ENCODE measurements around the gene TRPV2.

DNA sequence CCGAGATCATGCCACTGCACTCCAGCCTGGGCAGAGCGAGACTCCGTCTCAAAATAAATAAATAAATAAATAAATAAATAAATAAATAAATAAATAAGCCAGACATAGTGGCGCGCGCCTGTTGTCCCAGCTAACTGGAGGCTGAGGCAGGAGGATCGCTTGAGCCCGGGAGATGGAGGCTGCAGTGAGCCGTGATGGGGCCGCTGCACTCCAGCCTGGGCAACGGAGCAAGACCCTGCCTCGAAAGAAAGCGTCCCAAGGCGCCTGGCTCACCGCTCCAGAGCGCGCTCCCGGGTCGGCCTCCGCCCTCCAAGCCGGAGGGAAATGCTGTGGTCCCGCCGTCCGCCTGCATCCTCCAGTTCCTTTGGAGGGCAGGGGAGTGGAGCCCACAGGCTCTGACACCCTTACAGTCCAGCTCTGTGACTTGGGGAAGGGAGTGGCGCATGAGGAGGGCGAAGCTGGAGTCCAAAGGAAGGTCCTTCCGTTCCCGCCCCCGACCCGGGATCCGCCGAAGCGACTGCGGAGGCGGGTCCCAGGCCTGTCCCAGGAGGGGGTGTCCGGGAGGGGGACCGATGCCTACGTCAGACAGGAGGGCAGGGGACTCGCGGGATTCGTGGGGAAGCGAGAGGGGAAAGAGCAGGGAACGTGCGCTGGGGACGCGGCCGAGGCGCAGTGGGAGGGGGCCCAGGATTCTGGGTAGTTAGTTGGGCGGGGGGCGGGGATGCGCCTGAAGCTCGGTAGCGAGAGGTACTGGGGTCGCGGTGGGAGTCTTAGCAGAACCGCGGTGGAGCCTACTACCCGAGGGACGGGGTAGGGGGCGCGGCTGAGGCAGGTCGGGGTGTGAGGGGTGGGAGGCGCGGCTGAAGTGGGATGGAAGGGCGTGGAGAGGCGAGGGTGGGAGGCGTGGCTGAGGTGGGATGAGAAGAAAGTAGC, 8.4 kb upstream of the TRPV2 start:
- TF ChIP-seq ZNF274 (IDR thresholded peaks at IDR 0.05; ENCODE audit: low read depth, low read length) = no peak
- TF ChIP-seq YY1 (IDR thresholded peaks at IDR 0.05; ENCODE audit: insufficient read depth, insufficient read length) = no peak

Measured in NT2/D1 (cell line).